OCI-LY7 (cell line): ENCODE data around the gene CPEB1.

Experiments
- EZH2phosphoT487 ChIP-seq: fragments of 200-600 bp; sonication (generic); IDR thresholded peaks from 2 replicates; pipeline ENCODE4 v1.6.1; 2018; ENCODE audit warnings: low read depth, borderline replicate concordance, mild to moderate bottlenecking, mixed run types, antibody characterized with exemption, low read length, moderate library complexity, mixed read lengths
- TF ChIP-seq, protein P1 (sequence below): fragments of 200-600 bp; sonication (generic); conservative IDR thresholded peaks from 2 replicates; pipeline ENCODE4 v1.5.1; 2014; ENCODE audit warnings: mild to moderate bottlenecking, antibody characterized with exemption, low read length, moderate library complexity, mixed read lengths

DNA sequence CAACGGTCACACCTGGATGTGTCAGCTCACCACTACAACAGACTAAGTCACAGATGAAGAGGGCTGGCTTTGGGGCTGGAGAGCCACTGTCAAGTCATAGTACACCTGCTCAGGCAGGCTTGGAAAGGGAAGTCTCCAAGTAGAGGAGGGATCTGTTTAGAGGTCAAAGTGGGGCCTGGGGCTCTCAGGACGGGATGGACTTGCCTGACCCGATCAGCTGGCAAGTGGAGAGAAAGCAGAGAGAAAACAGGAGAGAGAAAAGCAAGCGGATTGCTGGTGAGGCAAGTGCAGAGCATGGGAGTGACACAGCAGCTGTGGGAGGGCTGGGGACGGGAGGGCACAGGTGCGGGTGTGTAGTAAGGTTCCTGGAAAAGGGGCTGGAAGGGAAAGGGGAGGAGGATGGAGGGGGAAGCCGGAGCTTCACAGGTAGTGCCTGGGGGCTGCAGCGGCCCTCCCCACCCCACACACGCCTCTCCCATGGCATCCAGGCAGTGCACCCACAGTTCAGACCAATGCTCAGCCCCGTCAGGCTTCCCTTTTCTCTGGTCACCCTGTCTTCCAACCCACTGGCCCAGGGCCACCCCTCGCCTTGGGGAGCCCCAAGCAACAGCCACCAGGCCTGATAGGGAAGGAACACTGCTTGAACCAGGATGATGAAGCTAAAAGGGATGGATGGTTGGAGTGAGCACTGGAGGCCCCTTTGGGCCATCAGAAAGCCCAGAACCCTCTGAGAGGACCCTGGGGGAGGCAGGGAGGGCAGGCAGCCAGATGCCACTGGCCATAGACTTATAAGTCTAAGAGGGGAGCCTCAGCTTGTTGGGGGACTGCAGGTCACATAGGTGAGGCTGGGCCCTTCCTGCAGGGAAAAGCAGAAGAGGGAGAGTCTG, 115.4 kb downstream of the CPEB1 start:
- TF ChIP-seq, protein P1, sequence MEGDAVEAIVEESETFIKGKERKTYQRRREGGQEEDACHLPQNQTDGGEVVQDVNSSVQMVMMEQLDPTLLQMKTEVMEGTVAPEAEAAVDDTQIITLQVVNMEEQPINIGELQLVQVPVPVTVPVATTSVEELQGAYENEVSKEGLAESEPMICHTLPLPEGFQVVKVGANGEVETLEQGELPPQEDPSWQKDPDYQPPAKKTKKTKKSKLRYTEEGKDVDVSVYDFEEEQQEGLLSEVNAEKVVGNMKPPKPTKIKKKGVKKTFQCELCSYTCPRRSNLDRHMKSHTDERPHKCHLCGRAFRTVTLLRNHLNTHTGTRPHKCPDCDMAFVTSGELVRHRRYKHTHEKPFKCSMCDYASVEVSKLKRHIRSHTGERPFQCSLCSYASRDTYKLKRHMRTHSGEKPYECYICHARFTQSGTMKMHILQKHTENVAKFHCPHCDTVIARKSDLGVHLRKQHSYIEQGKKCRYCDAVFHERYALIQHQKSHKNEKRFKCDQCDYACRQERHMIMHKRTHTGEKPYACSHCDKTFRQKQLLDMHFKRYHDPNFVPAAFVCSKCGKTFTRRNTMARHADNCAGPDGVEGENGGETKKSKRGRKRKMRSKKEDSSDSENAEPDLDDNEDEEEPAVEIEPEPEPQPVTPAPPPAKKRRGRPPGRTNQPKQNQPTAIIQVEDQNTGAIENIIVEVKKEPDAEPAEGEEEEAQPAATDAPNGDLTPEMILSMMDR, result no peak
- no peak for TF ChIP-seq EZH2phosphoT487
